ENCODE data around the gene MMP11.

Gene MMP11

DNA sequence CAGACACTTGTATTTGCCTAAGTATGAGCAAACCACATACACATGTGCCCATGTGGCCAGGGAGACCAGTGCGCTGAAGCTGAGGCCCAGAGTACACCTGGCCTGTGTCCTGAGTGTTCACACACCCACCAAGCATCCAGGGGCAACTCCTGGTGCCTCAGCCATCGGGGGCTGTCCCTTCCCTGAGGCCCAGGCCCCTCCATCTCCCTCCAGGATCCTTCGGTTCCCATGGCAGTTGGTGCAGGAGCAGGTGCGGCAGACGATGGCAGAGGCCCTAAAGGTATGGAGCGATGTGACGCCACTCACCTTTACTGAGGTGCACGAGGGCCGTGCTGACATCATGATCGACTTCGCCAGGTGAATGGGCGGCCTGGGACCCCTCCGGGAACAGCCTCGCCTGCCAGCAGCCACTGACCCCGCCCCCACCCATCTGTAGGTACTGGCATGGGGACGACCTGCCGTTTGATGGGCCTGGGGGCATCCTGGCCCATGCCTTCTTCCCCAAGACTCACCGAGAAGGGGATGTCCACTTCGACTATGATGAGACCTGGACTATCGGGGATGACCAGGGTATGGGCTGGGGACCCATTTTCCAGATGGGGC is 7.6 kb downstream of the MMP11 start:
- peaks cover 4% of the 10 kb centered on the region for H3K27me3 Mint-ChIP-seq
- no peak overlapping the region for H3K4me3 Mint-ChIP-seq
- intact Hi-C loops (cut with micrococcal nuclease) = loop anchor here (10.0 kb wide), 1 partner anchor 135 kb away; no protein-coding TSS in a partner anchor
- H3K27ac Mint-ChIP-seq = no peak overlapping the region
- no peaks in the 10 kb centered on the region for H3K9me3 Mint-ChIP-seq
- H3K36me3 Mint-ChIP-seq (ENCODE audit: low read depth) = no peaks in the 10 kb centered on the region
- no peaks in the 10 kb centered on the region for H3K4me1 Mint-ChIP-seq (ENCODE audit: low read depth)

DNA sequence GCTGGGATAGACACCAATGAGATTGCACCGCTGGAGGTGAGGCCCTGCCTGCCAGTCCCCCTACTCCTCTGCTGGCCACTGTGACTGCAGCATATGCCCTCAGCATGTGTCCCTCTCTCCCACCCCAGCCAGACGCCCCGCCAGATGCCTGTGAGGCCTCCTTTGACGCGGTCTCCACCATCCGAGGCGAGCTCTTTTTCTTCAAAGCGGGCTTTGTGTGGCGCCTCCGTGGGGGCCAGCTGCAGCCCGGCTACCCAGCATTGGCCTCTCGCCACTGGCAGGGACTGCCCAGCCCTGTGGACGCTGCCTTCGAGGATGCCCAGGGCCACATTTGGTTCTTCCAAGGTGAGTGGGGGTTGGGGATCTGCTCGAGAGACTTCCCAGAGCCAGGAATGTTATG is 8.4 kb downstream of the MMP11 start:
- H3K9me3 Mint-ChIP-seq = no peaks in the 10 kb centered on the region
- no peaks in the 10 kb centered on the region for H3K4me1 Mint-ChIP-seq (ENCODE audit: low read depth)
- H3K36me3 Mint-ChIP-seq (ENCODE audit: low read depth) = no peaks in the 10 kb centered on the region
- H3K4me3 Mint-ChIP-seq = no peak overlapping the region
- no peak overlapping the region for H3K27ac Mint-ChIP-seq
- H3K27me3 Mint-ChIP-seq = peaks cover 4% of the 10 kb centered on the region
- intact Hi-C loops (cut with micrococcal nuclease) = loop anchor here (10.0 kb wide), 1 partner anchor 134 kb away; no protein-coding TSS in a partner anchor

GRCh38 chr22:23781511-23782183 is 9.0 kb downstream of the MMP11 start:
- H3K9me3 Mint-ChIP-seq = no peaks in the 10 kb centered on the region
- peaks cover 4% of the 10 kb centered on the region for H3K27me3 Mint-ChIP-seq
- no peak overlapping the region for H3K27ac Mint-ChIP-seq
- intact Hi-C loops (cut with micrococcal nuclease) = loop anchor here (10.0 kb wide), 1 partner anchor 133 kb away; no protein-coding TSS in a partner anchor
- peaks cover 3% of the 10 kb centered on the region for H3K4me1 Mint-ChIP-seq (ENCODE audit: low read depth)
- H3K4me3 Mint-ChIP-seq = no peak overlapping the region
- H3K36me3 Mint-ChIP-seq (ENCODE audit: low read depth) = no peaks in the 10 kb centered on the region

- H3K9me3 Mint-ChIP-seq = no peaks in the 10 kb centered on the region
- peaks cover 5% of the 10 kb centered on the region for H3K4me1 Mint-ChIP-seq (ENCODE audit: low read depth)
- peaks cover 4% of the 10 kb centered on the region for H3K27me3 Mint-ChIP-seq
- no peak overlapping the region for H3K27ac Mint-ChIP-seq
- H3K36me3 Mint-ChIP-seq (ENCODE audit: low read depth) = no peaks in the 10 kb centered on the region
- intact Hi-C loops (cut with micrococcal nuclease) = loop anchor here (10.0 kb wide), 1 partner anchor 133 kb away; no protein-coding TSS in a partner anchor
- H3K4me3 Mint-ChIP-seq = no peak overlapping the region
Measured at GRCh38 chr22:23782252-23782651, 9.6 kb downstream of the MMP11 start.

DNA sequence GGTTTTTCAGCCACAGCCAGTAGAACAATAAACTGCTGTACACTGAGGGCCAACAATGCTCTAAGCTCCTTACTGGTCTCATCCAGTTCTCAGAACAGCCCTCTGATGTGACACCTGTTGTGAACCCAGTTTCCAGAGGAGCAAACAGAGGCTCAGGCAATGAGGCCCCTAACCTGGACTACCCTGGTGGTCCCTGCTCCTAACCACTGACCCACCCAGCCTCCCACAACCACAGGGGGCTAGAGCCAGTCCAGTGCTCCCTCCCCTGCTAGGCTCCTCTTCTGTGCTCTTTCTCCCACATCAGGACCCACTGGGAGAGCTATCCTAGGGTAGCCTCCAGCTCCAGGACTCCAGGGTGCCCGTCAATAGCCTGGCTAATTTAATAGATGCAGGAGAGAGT is 10.1 kb downstream of the MMP11 start:
- Mint-ChIP-seq H3K4me3 (no peak overlapping the region), H3K9me3 (no peaks in the 10 kb centered on the region), H3K27me3 (peaks cover 4% of the 10 kb centered on the region), H3K27ac (no peak overlapping the region), H3K36me3 (ENCODE audit: low read depth) (no peaks in the 10 kb centered on the region), H3K4me1 (ENCODE audit: low read depth) (peaks cover 10% of the 10 kb centered on the region)
- intact Hi-C loops (cut with micrococcal nuclease) = loop anchor here (10.0 kb wide), 1 partner anchor 132 kb away; no protein-coding TSS in a partner anchor

DNA sequence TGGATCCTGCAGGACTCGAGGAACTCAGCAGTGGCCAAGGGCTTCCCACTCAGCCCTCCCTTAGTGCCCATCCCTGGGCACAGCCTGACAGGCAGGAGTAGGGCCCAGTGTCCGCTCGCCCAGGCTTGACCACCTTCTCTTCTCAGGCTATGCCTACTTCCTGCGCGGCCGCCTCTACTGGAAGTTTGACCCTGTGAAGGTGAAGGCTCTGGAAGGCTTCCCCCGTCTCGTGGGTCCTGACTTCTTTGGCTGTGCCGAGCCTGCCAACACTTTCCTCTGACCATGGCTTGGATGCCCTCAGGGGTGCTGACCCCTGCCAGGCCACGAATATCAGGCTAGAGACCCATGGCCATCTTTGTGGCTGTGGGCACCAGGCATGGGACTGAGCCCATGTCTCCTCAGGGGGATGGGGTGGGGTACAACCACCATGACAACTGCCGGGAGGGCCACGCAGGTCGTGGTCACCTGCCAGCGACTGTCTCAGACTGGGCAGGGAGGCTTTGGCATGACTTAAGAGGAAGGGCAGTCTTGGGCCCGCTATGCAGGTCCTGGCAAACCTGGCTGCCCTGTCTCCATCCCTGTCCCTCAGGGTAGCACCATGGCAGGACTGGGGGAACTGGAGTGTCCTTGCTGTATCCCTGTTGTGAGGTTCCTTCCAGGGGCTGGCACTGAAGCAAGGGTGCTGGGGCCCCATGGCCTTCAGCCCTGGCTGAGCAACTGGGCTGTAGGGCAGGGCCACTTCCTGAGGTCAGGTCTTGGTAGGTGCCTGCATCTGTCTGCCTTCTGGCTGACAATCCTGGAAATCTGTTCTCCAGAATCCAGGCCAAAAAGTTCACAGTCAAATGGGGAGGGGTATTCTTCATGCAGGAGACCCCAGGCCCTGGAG is 10.9 kb downstream of the MMP11 start:
- Mint-ChIP-seq H3K27ac (no peak overlapping the region), H3K4me3 (no peak overlapping the region), H3K9me3 (no peaks in the 10 kb centered on the region), H3K27me3 (peaks cover 4% of the 10 kb centered on the region), H3K4me1 (ENCODE audit: low read depth) (peaks cover 14% of the 10 kb centered on the region), H3K36me3 (ENCODE audit: low read depth) (no peaks in the 10 kb centered on the region)
- intact Hi-C loops (cut with micrococcal nuclease) = loop anchor here (10.0 kb wide), 1 partner anchor 131 kb away; no protein-coding TSS in a partner anchor

- no peak overlapping the region for H3K27ac Mint-ChIP-seq
- H3K4me1 Mint-ChIP-seq (ENCODE audit: low read depth) = peaks cover 14% of the 10 kb centered on the region
- H3K27me3 Mint-ChIP-seq = peaks cover 4% of the 10 kb centered on the region
- no peak overlapping the region for H3K4me3 Mint-ChIP-seq
- intact Hi-C loops (cut with micrococcal nuclease) = loop anchor here (10.0 kb wide), 1 partner anchor 131 kb away; no protein-coding TSS in a partner anchor
- H3K36me3 Mint-ChIP-seq (ENCODE audit: low read depth) = peaks cover under 1% of the 10 kb centered on the region
- H3K9me3 Mint-ChIP-seq = no peaks in the 10 kb centered on the region
Measured at GRCh38 chr22:23784215-23784732, 11.6 kb downstream of the MMP11 start.

DNA sequence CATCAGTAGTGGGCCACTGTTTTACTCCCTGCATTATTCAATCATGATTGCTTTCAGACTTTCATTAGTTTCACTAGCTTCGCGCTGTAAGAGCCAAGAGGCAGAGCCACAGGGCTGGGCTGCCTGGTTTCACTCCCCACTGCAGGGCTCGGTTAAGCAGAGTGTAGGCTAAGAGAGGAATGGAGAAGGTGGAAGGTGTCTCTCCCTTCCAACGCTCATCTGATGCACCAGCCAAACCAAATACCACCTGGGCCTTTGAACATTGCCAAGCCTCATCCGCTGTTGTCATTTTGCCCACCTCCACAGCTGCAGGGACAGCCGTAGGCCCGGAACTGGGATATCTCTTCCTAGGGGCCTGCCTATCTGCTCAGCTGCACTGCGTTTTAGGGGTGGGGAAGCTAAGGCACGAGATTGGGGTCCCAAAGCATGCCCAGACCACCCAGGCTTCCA is 13.6 kb downstream of the MMP11 start:
- Mint-ChIP-seq H3K27ac (peak overlapping the region; percentile 89), H3K27me3 (peaks cover 4% of the 10 kb centered on the region), H3K36me3 (ENCODE audit: low read depth) (peaks cover 7% of the 10 kb centered on the region), H3K9me3 (no peaks in the 10 kb centered on the region), H3K4me1 (ENCODE audit: low read depth) (peaks cover 21% of the 10 kb centered on the region), H3K4me3 (no peak overlapping the region)
- intact Hi-C loops (cut with micrococcal nuclease) = loop anchor here (5.0 to 10.0 kb wide), 2 partner anchors 51 to 129 kb away; partner anchors contain the start of gene DERL3

DNA sequence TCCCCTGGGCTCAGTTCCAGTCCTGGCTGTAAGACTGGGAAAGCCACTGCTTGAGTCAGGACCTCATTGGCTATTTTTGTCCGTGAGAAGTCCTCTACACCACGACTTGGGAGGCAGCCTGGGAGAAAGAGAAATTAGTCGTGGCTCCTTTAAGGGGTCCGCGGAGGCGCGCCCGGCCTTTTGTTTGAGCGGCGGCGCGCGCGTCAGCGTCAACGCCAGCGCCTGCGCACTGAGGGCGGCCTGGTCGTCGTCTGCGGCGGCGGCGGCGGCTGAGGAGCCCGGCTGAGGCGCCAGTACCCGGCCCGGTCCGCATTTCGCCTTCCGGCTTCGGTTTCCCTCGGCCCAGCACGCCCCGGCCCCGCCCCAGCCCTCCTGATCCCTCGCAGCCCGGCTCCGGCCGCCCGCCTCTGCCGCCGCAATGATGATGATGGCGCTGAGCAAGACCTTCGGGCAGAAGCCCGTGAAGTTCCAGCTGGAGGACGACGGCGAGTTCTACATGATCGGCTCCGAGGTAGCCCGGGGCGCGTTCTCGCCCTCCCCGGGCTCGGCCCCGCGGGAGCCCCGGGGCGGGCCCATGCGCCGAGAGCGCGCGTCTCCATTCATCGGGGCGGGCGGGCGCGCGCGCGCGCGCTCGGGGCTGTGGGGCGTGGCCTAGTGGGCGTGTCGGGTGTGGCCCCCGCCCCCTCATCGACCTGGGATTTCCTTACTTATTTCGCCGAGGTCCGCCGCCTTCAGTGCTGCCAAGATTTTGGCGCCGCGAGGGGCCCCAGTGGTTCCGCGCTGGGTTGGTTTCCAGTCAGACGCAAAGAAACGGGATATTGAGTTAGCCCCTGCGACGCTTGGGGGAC is 14.3 kb downstream of the MMP11 start, which contains the start of gene SMARCB1:
Gene SMARCB1, plus strand, starts transcription at position 215 of the 848 bp plus-strand sequence. Its CDS starts 204 bp downstream, at position 419.
- peaks cover 4% of the 10 kb centered on the region for H3K27me3 Mint-ChIP-seq
- H3K36me3 Mint-ChIP-seq (ENCODE audit: low read depth) = peaks cover 14% of the 10 kb centered on the region
- intact Hi-C loops (cut with micrococcal nuclease) = loop anchor here (5.0 to 10.0 kb wide), 2 partner anchors 50 to 128 kb away; partner anchors contain the start of gene DERL3
- H3K4me1 Mint-ChIP-seq (ENCODE audit: low read depth) = peaks cover 21% of the 10 kb centered on the region
- no peaks in the 10 kb centered on the region for H3K9me3 Mint-ChIP-seq
- peak within 1 kb of the TSS; percentile 77 for H3K4me3 Mint-ChIP-seq
- H3K27ac Mint-ChIP-seq = peak within 1 kb of the TSS; percentile 89

- Mint-ChIP-seq H3K4me3 (peak overlapping the region; percentile 77), H3K9me3 (no peaks in the 10 kb centered on the region), H3K27me3 (peaks cover 4% of the 10 kb centered on the region), H3K4me1 (ENCODE audit: low read depth) (peaks cover 21% of the 10 kb centered on the region), H3K27ac (peak overlapping the region; percentile 89), H3K36me3 (ENCODE audit: low read depth) (peaks cover 19% of the 10 kb centered on the region)
- intact Hi-C loops (cut with micrococcal nuclease) = loop anchor here (5.0 to 10.0 kb wide), 2 partner anchors 50 to 127 kb away; partner anchors contain the start of gene DERL3
Measured at GRCh38 chr22:23787600-23787896, 14.9 kb downstream of the MMP11 start.

DNA sequence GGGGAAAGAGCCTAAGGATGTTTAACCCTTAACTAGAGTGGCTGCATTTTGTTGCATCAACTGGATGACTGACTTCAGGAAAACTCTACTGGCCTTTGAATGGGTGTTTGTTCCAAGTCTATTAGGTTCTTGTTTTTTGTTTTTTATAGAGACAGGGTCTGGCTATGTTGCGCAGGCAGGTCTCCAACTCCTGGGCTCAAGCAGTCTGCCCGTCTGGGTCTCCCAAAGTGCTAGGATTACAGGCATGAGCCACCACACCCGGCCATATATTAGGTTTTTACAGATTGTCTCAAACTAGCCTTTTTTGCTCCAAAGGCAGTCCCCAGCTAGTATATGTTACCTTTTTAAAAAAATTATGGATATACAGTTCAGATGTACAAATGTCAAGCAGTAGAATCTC is 15.3 kb downstream of the MMP11 start:
- H3K4me3 Mint-ChIP-seq = peak overlapping the region; percentile 77
- intact Hi-C loops (cut with micrococcal nuclease) = loop anchor here (5.0 to 10.0 kb wide), 2 partner anchors 49 to 127 kb away; partner anchors contain the start of gene DERL3
- peaks cover 4% of the 10 kb centered on the region for H3K27me3 Mint-ChIP-seq
- no peaks in the 10 kb centered on the region for H3K9me3 Mint-ChIP-seq
- H3K36me3 Mint-ChIP-seq (ENCODE audit: low read depth) = peaks cover 23% of the 10 kb centered on the region
- peak overlapping the region; percentile 89 for H3K27ac Mint-ChIP-seq
- peaks cover 21% of the 10 kb centered on the region for H3K4me1 Mint-ChIP-seq (ENCODE audit: low read depth)

DNA sequence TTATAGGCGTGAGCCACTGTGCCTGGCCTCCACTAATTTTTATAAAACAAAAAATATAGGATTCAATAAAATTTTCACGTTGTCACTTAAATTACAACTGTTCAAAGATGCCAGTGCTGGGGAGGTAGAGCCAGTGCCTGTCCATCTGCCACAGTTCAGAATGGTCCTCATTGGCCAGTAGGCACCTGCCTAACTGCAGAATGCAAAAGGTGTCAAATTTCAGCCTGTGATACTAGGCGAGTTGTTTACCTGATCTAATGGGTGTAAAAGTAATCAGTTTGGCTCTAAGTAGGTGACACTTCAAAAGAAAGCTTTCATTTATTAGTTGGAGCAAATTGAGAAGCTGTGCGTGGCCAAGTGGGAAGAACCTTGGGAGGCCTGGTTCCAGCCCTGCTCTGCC is 16.5 kb downstream of the MMP11 start:
- peaks cover 4% of the 10 kb centered on the region for H3K27me3 Mint-ChIP-seq
- no peak overlapping the region for H3K4me3 Mint-ChIP-seq
- H3K4me1 Mint-ChIP-seq (ENCODE audit: low read depth) = peaks cover 21% of the 10 kb centered on the region
- no peak overlapping the region for H3K27ac Mint-ChIP-seq
- H3K36me3 Mint-ChIP-seq (ENCODE audit: low read depth) = peaks cover 35% of the 10 kb centered on the region
- intact Hi-C loops (cut with micrococcal nuclease) = loop anchor here (5.0 to 10.0 kb wide), 2 partner anchors 48 to 126 kb away; partner anchors contain the start of gene DERL3
- no peaks in the 10 kb centered on the region for H3K9me3 Mint-ChIP-seq
